ENCODE results near the gene ATF2. TPM values are rescaled to one million over a fixed set of nuclear protein-coding genes. Genes with fewer than 3 reads are reported as not detected.
"Not testable (repeated sequence)": the region's sequence is repeated elsewhere in the genome, so short reads cannot be mapped to it uniquely, and the experiment has no call there.

ATF2 gene
- polyA plus RNA-seq, 3 donors, result 52.9 to 65.1 (median 60.9) TPM

DNA sequence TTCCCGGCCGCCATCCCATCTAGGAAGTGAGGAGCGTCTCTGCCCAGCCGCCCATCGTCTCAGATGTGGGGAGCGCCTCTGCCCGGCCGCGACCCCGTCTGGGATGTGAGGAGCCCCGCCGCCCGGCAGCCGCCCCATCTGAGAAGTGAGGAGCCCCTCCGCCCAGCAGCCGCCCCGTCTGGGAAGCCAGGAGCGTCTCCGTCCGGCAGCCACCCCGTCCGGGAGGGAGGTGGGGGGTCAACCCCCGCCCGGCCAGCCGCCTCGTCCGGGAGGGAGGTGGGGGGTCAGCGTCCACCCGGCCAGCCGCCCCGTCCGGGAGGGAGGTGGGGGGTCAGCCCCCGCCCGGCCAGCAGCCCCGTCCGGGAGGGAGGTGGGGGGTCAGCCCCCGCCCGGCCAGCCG is 59.9 kb downstream of the ATF2 start:
- not testable (repeated sequence) for DNase-seq

DNA sequence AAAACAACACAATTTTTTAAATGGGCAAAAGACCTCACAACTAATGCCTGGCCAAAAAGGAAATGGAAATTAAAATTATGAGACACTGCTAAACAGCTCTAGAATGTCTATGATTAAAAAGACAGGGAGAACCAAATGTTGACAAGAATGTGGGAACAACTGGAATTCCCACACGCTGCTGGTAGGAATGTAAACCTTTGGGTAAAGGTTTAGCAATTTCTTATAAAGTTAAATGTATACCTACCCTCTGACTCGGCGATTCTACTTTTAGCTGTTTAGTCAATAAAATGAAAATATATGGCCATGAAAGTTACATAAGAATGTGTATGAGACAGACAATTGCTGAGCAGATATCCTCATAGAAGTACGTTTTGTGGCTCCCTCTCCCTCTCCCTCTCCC is 60.9 kb downstream of the ATF2 start:
- no peak for DNase-seq

DNA sequence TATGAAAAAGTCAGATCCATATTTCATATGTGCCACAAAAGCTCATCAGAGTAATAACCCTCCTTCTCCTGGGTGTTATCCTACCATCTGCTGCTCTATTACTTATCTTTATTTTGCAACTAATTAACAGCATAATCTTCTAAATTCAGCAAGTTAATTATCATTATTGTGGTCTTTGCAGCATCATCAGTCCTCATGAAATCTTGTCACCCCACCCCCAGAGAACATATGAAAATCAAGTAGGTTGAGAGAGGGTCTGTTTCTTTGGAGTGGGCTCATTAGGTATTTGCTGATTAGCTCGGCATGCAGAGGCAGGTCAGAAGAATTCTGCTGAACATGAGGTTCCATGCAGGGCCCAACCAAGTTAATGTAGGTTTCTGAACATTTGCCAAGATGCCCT is 64.8 kb downstream of the ATF2 start:
- no peak for DNase-seq

DNA sequence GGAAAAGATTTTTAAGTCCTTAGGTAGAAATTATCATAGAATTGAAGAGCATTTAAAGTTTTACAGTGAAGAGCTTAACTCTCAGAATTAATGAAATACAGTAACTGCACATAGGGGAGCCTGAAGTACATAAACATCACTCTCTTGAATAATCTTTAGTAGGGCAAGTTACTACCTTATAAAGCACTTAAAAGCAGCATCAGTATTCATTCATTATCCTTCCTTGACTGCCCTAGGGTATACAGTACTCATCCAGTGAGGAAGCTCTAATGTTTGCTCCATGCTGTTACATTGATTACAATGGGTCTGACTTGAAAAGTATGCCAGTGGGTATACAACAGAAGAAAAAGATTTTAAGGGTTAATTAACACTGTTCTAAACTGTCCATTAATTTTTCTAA is 66.5 kb downstream of the ATF2 start:
- DNase-seq, result no peak

DNA sequence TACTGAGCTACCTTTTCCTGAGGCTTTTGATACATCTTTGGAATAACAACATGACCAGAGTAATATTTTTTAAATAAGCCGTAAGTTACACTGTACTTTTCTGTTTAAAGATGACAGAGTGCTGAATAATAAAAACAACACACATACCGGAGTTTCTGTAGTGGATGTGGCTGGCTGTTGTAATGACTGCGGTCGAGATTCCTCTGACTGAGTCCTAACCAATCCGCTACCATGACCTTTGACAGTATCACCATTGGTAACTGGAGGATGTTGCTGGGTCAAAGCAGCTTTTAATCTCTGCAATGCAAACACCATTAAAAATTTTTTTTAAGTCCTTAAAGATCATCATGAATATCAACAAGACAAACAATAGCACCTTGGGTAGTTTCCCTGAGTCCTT is 70.7 kb downstream of the ATF2 start:
- DNase-seq, result no peak

DNA sequence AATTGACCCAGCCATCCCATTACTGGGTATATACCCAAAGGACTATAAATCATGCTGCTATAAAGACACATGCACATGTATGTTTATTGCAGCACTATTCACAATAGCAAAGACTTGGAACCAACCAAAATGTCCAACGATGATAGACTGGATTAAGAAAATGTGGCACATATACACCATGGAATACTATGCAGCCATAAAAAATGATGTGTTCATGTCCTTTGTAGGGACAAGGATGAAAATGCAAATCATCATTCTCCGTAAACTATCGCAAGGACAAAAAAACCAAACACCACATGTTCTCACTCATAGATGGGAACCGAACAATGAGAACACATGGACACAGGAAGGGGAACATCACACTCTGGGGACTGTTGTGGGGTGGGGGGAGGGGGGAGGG is 83.9 kb downstream of the ATF2 start:
- DNase-seq, result not testable (repeated sequence)

DNA sequence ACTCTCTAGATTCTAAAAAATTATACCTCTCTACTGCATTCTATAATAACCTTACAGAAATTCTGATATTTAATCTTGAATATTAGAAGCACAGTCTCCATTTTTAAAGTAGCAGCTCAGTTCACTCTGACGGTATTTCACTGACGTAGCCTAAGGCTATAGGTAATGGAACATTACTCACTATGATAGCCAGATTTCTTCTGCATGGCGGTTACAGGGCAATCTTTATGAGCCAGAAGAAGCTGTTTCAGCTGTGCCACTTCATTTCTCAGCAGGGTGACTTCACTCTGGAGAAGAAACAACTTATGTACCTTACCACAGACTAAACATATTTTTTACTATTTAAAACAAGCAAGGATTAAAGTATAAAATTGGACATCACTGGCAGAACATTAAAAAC is 87.5 kb downstream of the ATF2 start:
- DNase-seq, result no peak

DNA sequence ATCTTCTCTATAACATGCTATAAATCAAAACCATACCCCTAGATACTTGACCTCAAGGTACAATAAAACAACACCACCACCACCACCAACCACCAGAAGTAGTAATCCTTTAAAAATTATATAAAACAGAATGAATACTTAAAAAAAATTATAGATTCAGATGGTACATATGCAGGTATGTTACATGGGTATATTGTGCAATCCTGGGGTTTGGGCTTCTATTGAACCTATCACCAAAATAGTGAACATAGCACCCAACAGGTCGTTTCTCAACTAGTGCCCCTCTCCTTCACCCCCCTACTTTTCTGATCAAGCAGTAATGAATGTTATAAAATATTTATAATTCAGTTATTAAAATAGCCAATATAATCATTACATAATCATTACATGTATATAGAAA is 91.7 kb downstream of the ATF2 start:
- DNase-seq, result no peak

DNA sequence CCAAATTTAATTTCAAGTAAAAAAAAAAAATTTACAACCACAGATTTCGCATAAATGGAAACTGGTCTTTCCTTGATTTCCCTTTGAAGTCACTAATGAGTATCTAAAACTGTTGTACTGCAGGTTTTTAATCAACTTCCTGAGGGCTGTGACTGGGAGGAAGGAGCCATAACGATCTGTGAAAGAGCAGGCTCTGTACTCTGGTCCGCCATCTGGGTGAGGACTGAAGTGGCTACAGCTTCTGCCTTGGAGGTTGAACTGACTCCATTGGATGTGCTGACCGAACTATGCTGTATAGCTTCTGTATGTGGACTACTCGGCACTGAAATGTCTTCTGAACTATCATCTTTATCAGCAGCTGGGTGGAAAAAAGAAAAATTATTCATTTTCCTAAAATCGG is 93.5 kb downstream of the ATF2 start:
- DNase-seq, result no peak

DNA sequence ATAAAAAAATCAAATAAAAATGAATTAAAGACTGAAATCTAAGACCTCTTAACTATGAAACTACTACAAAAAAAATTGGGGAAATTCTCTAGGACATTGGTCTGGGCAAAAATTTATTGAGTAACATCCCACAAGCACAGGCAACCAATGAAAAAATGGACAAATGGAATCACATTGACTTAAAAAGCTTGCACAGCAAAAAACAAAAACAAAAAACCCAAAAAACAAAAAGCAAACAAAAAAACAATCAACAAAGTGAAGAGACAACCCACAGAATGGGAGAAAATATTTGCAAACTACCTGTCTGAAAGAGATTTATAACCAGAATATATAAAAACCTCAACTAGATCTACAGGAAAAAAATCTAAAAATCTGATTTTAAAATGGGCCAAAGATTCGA is 99.5 kb downstream of the ATF2 start:
- DNase-seq, result no peak

DNA sequence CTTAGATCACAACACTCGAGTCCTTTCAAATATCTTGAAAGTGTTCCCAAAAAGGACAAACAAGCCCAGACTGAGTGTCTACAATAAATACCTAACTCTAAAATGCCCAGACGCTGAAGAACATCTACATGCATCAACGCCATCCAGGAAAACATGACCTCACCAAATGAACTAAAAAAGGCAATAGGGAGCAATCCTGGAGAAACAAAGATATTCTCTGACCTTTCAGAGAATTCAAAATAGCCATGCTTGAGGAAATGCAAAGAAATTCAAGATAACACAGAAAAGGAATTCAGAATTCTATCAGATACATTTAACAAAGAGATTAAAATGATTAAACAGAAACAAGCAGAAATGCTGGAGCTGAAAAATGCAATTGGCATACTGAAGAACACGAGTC is 101.6 kb downstream of the ATF2 start:
- DNase-seq, result no peak

DNA sequence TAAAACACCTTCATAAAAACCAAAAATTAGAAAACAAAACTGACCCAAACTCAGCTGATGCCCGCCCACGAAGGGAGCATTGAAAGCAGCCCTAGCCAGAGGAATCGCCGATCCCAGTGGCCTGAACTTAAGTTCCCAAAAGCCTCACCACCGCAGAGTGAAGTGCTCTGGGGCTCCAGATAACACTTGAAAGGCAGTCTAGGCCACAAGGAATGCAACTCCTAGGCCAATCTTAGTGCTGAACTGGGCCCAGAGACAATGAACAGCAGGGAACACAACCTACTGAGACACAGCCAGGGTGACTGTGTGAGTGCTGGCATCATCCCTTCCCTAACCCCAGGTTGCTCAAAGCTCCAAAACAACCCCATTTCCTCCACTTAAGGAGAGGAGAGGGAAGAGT is 103.2 kb downstream of the ATF2 start:
- DNase-seq, result no peak

DNA sequence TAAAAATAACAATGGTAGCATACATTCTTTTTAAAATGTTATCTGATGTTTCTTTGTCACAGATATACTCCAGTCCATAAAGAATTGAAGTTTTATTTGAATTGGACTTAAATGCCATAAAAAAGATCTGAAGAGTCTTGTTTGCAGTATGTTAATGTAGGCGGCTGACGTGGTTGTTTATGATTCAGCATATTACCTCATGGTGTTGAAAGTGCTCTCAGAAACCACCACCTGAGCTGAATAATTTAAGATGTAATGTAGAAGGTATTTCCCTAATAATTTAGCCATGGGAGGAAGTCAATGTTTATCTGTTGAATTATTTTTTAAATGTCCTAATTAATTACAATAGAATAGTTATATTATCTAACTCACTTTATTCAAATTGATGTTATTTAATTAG is 104.3 kb downstream of the ATF2 start:
- DNase-seq, result no peak

DNA sequence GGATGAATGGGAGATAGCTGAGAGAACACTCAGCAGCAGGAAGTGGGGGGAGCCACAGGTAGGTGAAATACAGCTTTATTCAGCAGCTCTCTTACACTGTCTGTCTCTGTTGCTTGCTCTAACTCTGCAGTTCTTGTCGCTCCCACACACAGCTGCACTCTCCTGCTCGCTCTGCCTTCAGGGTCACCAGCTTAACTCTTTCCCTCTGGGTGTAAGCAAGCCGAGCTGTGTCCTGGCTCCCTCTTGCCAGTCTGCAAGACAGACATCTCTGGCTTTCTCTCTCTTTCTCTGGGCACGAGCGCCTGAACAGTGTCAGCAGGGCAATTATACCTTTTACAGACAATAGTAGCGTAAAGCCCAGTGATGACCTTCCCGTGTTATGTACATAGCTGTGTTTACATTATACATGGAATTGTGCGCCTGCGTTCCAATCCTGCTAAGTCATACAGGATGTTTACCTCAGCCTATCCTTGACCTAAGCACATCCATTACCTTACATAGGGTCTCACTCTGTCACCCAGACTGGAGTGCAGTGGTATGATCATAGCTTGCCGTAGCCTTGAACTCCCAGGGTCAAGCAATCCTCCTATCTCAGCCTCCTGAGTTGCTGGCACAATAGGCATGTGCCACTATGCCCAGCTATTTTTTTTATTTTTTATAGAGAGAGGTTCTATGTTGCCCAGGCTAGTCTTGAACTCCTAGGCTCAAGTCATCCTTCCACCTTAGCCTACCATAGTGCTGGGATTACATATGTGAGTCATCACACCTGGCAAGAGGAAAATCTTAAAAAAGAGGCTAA is 105.0 kb downstream of the ATF2 start:
- DNase-seq, result no peak

DNA sequence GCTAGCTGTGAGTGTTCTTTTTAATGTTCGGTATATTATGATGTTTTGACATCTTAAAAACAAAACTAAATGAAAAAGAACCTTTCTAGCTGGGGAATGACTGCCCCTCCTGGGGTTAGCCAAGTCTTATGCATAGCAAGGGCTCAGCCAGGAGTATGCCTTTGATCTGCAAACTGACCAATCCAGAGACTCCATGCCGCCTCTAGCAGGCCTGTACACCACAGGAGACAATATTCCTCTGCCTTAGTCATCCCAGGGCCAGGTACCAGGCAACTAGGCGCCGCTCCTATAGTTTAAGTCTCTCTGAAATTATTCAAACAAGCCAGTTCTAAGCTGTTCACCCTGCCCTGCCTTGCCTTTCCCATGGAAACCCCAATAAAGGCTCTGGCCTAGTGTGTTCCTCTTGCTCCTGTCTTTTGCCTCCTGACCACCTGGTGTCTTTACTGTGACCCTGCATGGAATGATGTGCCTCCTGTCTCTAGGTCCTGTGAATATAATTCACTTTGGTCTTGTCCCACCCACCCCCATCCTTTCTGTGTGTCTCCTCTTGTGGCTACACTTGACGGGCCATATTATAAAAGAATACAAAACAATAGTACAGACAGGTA is 110.8 kb downstream of the ATF2 start:
- DNase-seq, result no peak

DNA sequence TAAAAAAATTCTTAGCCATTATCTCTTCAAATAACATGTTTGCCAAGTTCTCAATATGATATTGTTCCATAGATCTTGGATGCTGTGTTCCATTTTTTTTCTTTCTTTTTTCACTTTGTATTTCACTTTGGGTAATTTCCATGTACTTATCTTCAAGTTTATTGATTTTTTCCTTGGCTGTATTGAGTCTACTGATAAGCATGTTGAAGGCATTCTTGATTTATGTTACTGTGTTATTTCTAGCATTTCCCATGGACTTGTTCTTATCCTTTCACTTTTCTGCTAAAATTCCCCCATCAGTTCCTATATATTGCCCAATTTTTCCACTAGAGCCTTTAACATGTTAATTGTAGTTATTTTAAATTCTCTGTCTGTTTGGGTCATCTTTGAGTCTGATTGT is 112.0 kb downstream of the ATF2 start:
- no peak for DNase-seq

DNA sequence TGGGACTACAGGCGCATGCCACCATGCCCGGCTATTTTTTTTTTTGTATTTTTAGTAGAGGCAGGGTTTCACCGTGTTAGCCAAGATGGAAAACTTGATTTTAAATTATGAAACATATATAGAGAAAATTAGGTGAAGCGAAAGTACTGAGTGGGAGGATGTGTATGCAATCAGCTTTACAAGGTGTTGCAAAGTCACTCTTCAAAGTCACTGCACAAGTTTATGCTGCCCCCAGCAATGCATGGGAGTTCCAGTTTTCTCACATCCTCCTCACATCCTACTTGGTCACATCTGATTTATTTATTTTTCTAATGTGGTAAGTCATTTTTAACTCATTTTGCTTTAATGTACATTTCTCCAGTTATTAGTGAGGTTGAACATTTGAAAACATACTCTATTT is 113.7 kb downstream of the ATF2 start:
- no peak for DNase-seq

DNA sequence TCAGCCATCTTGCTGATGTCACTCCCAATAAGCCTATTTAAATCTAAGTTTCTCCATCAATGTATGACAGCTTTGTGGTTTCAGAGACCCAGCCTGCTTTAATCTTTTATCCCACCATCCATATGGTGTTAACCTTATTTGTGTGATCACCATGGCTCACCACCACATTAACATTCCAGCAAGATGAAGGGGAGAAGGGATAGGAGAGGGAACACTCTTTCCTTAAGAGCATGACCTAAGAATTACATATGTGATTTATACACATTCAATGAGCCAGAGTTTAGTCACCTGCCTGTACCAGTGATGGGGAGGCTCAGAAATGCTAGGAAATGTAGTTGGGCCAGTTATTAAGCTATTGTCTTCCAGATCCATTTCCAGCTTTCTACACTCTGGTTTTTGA is 118.3 kb downstream of the ATF2 start:
- no peak for DNase-seq

DNA sequence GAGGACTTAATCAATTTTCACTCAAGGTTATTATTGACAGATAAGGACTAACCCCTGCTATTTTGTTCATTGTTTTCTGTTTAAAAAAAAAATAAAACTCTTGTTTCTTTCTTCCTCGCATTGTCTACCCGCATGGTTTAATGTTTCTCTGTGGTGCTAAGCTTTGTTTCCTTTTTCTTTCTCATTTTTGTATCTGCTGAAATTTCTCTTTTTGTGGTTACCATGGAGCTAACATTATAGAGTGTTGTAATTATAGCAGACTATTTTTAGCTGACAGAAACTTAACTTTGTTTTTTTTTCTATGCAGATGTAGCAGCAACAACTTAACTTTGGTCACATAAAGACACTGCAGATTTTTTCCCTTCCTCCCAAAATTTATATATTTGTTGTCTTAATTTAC is 119.7 kb downstream of the ATF2 start:
- no peak for DNase-seq

DNA sequence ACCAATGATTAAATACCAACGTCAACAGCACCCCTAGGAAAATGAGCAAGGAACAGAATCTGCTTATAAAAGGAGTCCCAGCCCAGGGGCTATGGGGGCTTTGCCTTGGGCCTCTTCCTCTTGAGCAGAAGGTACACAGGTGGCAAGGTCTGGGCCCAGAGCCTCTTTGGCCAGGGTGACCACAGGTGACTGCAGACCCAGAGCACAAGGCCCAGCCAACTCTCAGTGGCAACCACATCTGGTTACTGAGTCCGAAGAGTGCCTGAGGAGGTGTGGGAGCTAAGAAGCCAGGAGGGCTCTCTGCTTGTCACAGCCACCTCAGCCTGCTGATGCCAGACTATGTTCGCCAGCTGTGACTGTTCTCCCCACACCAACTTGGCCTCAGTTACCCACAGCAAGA is 128.5 kb downstream of the ATF2 start:
- DNase-seq, result no peak

DNA sequence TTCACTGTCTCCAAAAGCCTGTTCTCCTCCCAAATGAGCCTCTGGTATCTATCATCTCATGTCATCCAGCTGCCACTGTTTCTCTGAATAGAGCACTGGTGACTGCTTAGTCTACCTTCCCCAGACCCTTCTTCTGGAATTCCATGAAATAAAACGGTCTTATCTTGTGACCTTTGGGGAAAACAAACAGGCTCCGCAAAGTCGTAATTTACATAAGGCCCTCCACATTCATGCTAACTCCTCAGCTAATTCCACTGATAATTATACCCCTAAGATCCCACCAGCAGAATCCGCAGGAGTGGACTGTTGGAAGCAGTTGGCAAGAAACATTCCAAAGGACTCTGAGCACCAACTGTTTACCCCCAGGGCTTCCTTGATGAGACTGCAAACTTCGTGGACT is 129.0 kb downstream of the ATF2 start:
- no peak for DNase-seq

DNA sequence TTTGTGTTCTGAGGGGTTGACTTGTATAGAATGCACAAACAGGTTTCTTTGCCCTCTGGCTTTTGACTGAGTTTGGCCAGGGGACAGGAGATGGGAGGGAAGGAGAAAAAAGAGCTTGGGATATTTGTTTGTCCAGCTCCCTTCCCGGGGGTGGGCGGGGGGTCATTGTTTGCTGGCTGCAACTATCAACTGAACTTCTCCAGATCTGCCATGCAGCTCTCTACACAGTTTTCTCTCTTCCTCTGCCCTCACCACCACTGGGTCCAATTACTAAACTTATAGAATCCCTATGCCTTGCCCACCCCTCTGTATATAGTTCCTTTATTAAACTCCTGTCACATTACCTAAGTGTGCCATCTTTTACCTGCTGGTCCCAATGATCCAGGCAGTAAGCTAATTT is 130.1 kb downstream of the ATF2 start:
- no peak for DNase-seq

DNA sequence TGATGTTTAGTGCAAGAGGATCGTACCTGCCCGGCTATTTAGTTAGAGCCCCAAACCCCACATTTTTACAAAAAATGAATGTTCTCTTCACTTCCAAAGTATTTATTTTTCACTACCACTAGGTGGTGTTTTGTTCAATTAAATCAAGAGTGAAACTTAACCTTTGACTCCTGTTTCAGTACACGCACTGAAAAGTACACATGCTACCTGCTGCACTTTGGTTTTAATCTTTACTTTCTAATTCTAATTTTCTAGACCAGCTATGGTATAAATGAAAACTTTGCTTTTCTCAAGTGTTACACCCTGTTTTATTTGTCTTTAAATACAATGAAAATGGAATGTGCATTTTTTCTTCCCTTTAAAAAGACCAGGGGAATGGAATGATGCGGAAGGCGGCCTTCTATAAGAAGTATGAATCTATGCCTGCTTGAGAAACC is 131.4 kb downstream of the ATF2 start:
- DNase-seq, result peak; percentile 29

DNA sequence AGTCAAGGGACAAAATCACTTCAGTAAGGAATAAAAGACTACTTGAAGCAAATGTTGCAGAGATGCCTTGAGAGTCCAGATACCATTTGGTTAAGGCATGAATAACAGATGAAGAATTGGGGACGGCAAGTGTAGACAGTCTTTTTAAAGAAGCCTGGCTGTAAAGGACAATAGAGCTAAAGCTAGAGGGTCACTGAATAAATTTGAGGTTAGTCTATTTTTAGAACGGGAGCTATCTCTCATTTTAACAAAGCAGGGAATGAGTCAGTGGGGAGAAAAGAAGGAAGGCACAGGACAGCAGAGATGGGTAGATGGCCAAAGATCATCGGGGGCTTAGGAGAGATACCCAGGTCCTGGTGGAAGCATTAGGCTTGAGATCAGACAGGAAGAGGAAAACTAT is 132.2 kb downstream of the ATF2 start:
- DNase-seq, result no peak

All from renal pelvis (tissue), 4 donors.